Fibroblast of lung (primary cell): ENCODE measurements around the gene CCDC92B.

Experiments
- CTCF ChIP-seq, 2 donors: IDR thresholded peaks in 1 of 2; conservative IDR thresholded peaks in 1 of 2; 1 replicate in 1 of 2; 2 replicates in 1 of 2; pipeline ENCODE4 v1.5.1; 2011 to 2012; ENCODE audit warnings: low read length in 2 of 2, control low read depth in 1 of 2, inconsistent platforms in 1 of 2, low read depth in 1 of 2, mild to moderate bottlenecking in 1 of 2
- EZH2 ChIP-seq: IDR thresholded peaks from 2 replicates; pipeline ENCODE4 v1.5.1; 2012; ENCODE audit warnings: low read length, control low read depth, mild to moderate bottlenecking; ENCODE audit errors: missing control alignments

DNA sequence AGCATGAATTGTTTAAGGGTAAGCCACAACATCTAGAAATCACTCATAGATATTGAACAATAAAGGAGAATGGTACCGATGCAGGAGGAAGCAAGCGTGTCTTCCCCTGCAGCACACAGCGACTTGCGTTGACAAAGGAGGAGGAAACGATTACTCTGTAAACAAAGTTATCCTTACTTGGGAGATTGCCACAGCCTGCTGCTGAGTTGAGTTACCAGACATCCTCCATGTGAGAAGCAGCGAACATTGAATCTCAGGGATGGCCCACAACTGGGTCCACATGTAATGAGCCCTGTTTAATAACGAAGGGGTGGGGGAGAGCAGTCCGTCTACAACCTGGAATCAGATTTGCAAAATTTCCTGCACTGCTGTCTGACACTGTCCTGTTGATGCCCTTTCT is 65.5 kb downstream of the CCDC92B start:
- no peak for TF ChIP-seq CTCF (conservative IDR thresholded peaks at IDR 0.05 in 1 of 2, IDR thresholded peaks at IDR 0.05 in 1 of 2; ENCODE audit: low read depth in 1 of 2, low read length in 2 of 2)
- TF ChIP-seq EZH2, result no peak
